ENCODE results near the gene CPAMD8. TPM values are rescaled to one million over a fixed set of nuclear protein-coding genes. Genes with fewer than 3 reads are reported as not detected.

The CPAMD8 gene
- total and polyA plus RNA-seq, 2 donors (not counting 3 experiments of a cell fraction or from before 2014, with no cell fraction given), result 2.2 to 3.9 TPM

DNA sequence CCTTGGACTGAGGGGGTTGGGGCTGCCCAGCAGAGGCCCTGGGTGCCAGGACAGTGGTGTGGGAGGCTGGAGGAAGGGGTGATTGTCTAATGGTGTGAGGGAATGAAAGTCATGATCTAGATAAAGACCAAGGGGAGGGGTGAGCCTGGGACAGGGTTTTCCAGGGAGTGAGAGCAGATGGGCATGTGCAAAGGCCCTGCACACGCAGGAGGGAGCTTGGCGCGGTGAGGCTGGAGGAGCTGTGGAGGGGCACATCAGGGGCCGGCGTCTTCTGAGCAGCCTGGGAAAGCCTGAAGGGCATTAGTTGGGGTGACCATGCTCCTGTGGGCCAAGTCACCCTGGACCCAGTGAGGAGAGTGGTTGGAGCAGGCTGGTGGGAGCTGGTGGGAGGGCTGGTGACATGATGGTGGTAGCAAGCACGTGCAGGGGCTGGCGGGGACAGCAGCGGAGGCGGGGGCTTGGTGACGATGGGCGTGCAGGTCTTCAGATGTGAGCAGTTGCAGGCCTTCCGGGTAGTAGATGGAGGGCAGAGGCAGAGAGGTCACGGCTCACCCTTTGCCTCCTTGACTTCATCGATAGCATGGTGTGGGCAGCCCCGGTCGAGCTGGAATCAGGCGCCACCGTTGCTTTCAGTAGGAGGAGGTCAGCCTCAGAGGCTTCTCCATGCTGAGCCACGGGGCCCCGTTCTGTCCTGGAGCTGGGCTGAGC is 158.0 kb downstream of the CPAMD8 start:
- H3K27ac ChIP-seq (ENCODE audit: insufficient read depth, low read depth, low read length), result no peak overlapping the region
- no peak overlapping the region for H3K9ac ChIP-seq (replicated peaks; ENCODE audit: extremely low read depth, insufficient read depth, low read length)
- intact Hi-C loops (cut with micrococcal nuclease) (no loop called here), dilution Hi-C loops (cut with MboI; ENCODE audit: extremely low pct_ligation_motif_present, low sequenced_read_pairs) (no loop called here)
- H3K4me2 ChIP-seq (ENCODE audit: insufficient read depth, low read length), result no peak overlapping the region
- H4K20me1 ChIP-seq (replicated peaks; ENCODE audit: control insufficient read depth, extremely low read depth, insufficient read depth, low read length), result no peaks in the 10 kb centered on the region
- no peaks in the 10 kb centered on the region for H3K9me3 ChIP-seq (replicated peaks; ENCODE audit: control insufficient read depth, insufficient read depth, low read length)
- no TSS peak for BruUV-seq (replicated peaks)
- ChIA-PET CTCF (no interaction called here), POLR2A (no interaction called here)
- H3K4me1 ChIP-seq (ENCODE audit: control insufficient read depth, extremely low read depth, insufficient read depth, low read length), result peaks cover 17% of the 10 kb centered on the region
- no peaks in the 10 kb centered on the region for H3K27me3 ChIP-seq (ENCODE audit: control insufficient read depth in 2 of 2, insufficient read depth in 2 of 2, low read length in 2 of 2)
- H3K79me2 ChIP-seq (ENCODE audit: control insufficient read depth, insufficient read depth, low read length), result peaks cover 8% of the 10 kb centered on the region
- FAIRE-seq, result no peak
- H3K36me3 ChIP-seq (ENCODE audit: control insufficient read depth in 2 of 2, extremely low read depth in 1 of 2, insufficient read depth in 2 of 2, low read length in 2 of 2), result peaks cover 15 to 46% of the 10 kb centered on the region in 2 experiments
- H2AFZ ChIP-seq (ENCODE audit: low read depth, low read length), result no peak overlapping the region
- no peaks in the 10 kb centered on the region for H3K9me1 ChIP-seq (replicated peaks; ENCODE audit: control insufficient read depth, extremely low read depth, insufficient read depth, low read length)
- no peak for DNase-seq (ENCODE audit: low read depth, low spot score)
- TF ChIP-seq POLR2AphosphoS5 (IDR thresholded peaks at IDR 0.05; ENCODE audit: insufficient read depth, low read depth, low read length), result no peak
- no peak for TF ChIP-seq POLR2A (IDR thresholded peaks at IDR 0.05; ENCODE audit: low read depth, low read length)
- TF ChIP-seq, protein P1, sequence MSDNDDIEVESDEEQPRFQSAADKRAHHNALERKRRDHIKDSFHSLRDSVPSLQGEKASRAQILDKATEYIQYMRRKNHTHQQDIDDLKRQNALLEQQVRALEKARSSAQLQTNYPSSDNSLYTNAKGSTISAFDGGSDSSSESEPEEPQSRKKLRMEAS (IDR thresholded peaks at IDR 0.05; ENCODE audit: insufficient read depth, insufficient read length), result no peak
- no peak for TF ChIP-seq MYC (IDR thresholded peaks at IDR 0.05; ENCODE audit: low read depth, low read length)
- TF ChIP-seq JUN (IDR thresholded peaks at IDR 0.05; ENCODE audit: borderline replicate concordance, insufficient read depth, insufficient read length, low read depth), result no peak
- TF ChIP-seq GATA2 (IDR thresholded peaks at IDR 0.05; ENCODE audit: insufficient read depth, insufficient read length, low read depth, low read length), result no peak
- TF ChIP-seq, protein P2, sequence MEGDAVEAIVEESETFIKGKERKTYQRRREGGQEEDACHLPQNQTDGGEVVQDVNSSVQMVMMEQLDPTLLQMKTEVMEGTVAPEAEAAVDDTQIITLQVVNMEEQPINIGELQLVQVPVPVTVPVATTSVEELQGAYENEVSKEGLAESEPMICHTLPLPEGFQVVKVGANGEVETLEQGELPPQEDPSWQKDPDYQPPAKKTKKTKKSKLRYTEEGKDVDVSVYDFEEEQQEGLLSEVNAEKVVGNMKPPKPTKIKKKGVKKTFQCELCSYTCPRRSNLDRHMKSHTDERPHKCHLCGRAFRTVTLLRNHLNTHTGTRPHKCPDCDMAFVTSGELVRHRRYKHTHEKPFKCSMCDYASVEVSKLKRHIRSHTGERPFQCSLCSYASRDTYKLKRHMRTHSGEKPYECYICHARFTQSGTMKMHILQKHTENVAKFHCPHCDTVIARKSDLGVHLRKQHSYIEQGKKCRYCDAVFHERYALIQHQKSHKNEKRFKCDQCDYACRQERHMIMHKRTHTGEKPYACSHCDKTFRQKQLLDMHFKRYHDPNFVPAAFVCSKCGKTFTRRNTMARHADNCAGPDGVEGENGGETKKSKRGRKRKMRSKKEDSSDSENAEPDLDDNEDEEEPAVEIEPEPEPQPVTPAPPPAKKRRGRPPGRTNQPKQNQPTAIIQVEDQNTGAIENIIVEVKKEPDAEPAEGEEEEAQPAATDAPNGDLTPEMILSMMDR (IDR thresholded peaks at IDR 0.05; ENCODE audit: extremely low read depth in 1 of 2, insufficient read depth in 1 of 2, low read depth in 1 of 2, low read length in 2 of 2), result no peak
- no peak for TF ChIP-seq FOS (IDR thresholded peaks at IDR 0.05; ENCODE audit: borderline replicate concordance, insufficient read depth, low read length)
- no peak for TF ChIP-seq EZH2 (IDR thresholded peaks at IDR 0.05; ENCODE audit: borderline replicate concordance, low read depth, low read length, severe bottlenecking)
- no peak overlapping the region for H3K4me3 ChIP-seq (replicated peaks in 1 of 3; ENCODE audit: insufficient read depth in 1 of 3, low read depth in 1 of 3, low read length in 3 of 3)

Data from endothelial cell of umbilical vein (primary cell).